Ureter (tissue), 1 donor: ENCODE measurements around the gene CC2D1A. TPM values are rescaled to one million over a fixed set of nuclear protein-coding genes. Genes with fewer than 3 reads are reported as not detected.
"Not testable (repeated sequence)": the region's sequence is repeated elsewhere in the genome, so short reads cannot be mapped to it uniquely, and the experiment has no call there.

Source experiments
- DNase-seq: peaks from one replicate; pipeline ENCODE4 v3.0.0-alpha.2; 2020; ENCODE audit warnings: low spot score
- total RNA-seq: library from RNA; stranded (reverse); gene quantifications from one replicate; pipeline ENCODE4 v1.2.4, GENCODE V29; 2023
- donor health status: DM: yes; HTN: yes; CAD: no.

Gene CC2D1A
- total RNA-seq, 1 donor from 2014 or later = 57.2 TPM

- no peak for DNase-seq
Measured at GRCh38 chr19:13906910-13907309, 909 bp downstream of the CC2D1A start.

GRCh38 chr19:13908674-13909073, 2.7 kb downstream of the CC2D1A start:
- DNase-seq = no peak

- DNase-seq = no peak
Measured at GRCh38 chr19:13909430-13909829, 3.4 kb downstream of the CC2D1A start.

GRCh38 chr19:13913352-13913751, 7.4 kb downstream of the CC2D1A start:
- DNase-seq = no peak

- no peak for DNase-seq
Measured at GRCh38 chr19:13914777-13915176, 8.8 kb downstream of the CC2D1A start.

GRCh38 chr19:13917888-13918406, 11.9 kb downstream of the CC2D1A start:
- DNase-seq = no peak

GRCh38 chr19:13918726-13919411, 12.9 kb downstream of the CC2D1A start:
- DNase-seq = no peak

GRCh38 chr19:13920524-13920923, 14.5 kb downstream of the CC2D1A start:
- no peak for DNase-seq

GRCh38 chr19:13920940-13921747, 15.1 kb downstream of the CC2D1A start:
- no peak for DNase-seq

- not testable (repeated sequence) for DNase-seq
Measured at GRCh38 chr19:13922118-13922517, 16.1 kb downstream of the CC2D1A start.

GRCh38 chr19:13923194-13923987, 17.4 kb downstream of the CC2D1A start:
- no peak for DNase-seq

- no peak for DNase-seq
Measured at GRCh38 chr19:13926010-13926409, 20.0 kb downstream of the CC2D1A start.

- no peak for DNase-seq
Measured at GRCh38 chr19:13926715-13927114, 20.7 kb downstream of the CC2D1A start.

- no peak for DNase-seq
Measured at GRCh38 chr19:13929340-13929739, 23.3 kb downstream of the CC2D1A start.

GRCh38 chr19:13929956-13930355, 24.0 kb downstream of the CC2D1A start:
- DNase-seq = no peak

- no peak for DNase-seq
Measured at GRCh38 chr19:13930402-13930801, 24.4 kb downstream of the CC2D1A start.

GRCh38 chr19:13931391-13932148, 25.6 kb downstream of the CC2D1A start:
- no peak for DNase-seq

GRCh38 chr19:13932149-13932637, 26.2 kb downstream of the CC2D1A start:
- no peak for DNase-seq

GRCh38 chr19:13932911-13933393, 27.0 kb downstream of the CC2D1A start:
- DNase-seq = no peak

- no peak for DNase-seq
Measured at GRCh38 chr19:13934785-13935109, 28.7 kb downstream of the CC2D1A start.
